GM18861 (cell line): ENCODE results near the gene MC2R.
"Not testable (repeated sequence)": the region's sequence is repeated elsewhere in the genome, so short reads cannot be mapped to it uniquely, and the experiment has no call there.

Experiments used
- ATAC-seq: cut with Tn5 transposase; IDR thresholded peaks from one replicate; pipeline ENCODE4 v1.9.1; 2021; ENCODE audit not compliant: unreplicated experiment

MC2R gene

DNA sequence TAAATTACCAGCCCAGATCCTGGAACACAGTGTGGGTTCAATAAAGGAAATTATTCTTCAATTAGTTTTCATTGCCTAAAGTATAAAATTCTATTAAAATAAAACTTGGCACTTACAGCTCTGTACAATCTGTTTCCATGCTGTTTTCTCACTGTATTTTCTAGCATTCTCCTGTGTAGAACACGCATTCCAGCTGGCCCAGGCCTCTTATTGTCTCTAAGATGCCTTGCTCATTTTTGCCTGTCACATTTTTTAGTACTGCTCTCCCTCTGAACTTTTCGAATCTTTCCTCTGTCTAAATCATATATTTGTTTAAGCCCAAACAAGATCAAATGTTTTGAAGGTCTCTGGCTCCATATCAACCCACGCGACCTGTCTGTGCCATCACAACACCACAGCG lies 20.8 kb downstream of the MC2R start:
- ATAC-seq = no peak

GRCh38 chr18:13893418-13893760 lies 21.9 kb downstream of the MC2R start:
- ATAC-seq = peak; percentile 97

DNA sequence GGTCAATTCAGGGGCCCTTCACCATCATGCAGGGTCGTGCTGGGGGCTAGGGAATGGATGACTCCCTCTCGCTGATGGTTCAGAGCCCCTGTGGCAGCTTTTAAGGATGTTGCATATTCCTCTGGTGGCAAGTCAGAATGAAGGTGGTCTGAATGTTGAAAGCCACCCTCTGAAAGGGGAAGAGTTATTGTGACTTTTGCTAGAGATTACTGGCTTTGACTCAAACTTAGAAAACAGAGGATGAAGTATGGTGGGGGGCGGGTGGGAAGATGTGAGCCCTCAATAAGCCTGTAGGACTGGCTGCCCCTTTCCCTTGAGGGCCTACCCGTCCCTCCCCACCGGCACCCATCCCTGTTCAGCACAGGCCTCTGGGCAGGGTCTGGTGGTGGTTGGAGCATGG lies 23.2 kb downstream of the MC2R start:
- no peak for ATAC-seq

GRCh38 chr18:13890761-13891361 lies 24.5 kb downstream of the MC2R start:
- no peak for ATAC-seq

DNA sequence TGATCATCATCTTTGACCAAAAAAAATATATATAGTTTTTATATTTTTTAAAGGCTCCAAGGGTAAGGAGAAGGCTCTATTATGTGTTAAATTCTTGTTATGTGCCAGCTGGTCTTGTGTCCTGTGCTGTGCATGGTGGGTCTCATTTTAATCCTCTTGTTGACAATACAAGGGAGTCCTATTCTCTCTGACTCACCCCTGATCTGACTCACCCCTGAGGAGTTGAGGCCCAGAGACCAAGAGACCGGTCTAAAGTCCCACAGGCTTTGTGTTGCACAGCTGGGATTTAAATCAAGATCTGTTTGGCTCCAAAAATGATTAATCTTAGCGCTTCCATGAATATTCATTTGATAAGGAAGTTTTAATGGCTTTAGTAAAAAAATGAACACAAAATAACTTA lies 25.7 kb downstream of the MC2R start:
- no peak for ATAC-seq

DNA sequence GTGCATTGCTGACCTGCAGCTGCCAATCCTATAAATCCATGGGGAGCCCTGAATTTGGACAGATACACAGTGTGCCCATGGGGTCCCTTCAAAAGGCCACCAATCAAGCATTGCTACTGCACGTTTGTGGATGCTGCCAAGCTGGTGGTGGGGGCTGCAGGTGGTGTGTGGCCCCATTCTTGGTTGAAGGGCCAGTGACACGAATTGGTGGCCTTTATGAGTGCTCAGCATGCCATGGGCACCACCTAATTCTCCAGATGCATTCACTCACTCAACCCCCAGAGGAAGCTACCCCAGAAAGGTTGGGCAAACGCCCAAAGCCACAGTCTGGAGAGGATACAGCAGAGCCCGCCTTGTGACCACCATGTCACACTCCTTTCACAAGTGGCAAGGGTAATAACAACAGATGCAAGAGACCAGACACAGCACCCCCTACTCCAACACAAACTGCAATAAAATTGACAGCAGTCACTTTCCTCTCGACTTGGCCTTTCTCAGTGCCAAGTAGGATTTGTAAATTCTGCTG lies 27.1 kb downstream of the MC2R start:
- ATAC-seq = no peak

DNA sequence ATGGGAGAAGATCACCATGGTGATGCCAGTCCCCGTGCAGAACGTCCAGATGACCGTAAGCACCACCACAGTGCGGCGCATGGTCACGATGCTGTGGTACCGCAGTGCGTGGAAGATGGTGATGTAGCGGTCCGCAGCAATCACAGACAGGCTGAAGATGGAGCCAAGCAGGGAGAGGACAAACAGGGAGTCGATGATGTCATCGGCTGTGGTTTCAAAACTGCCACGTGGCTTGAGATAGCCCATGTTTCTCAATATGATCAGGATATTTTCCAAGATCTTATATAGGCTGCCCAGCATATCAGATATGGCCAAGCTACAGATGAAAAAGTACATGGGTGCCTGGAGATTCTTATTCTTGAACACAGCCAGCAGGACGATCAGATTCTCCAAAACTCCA lies 30.3 kb downstream of the MC2R start:
- ATAC-seq = no peak

DNA sequence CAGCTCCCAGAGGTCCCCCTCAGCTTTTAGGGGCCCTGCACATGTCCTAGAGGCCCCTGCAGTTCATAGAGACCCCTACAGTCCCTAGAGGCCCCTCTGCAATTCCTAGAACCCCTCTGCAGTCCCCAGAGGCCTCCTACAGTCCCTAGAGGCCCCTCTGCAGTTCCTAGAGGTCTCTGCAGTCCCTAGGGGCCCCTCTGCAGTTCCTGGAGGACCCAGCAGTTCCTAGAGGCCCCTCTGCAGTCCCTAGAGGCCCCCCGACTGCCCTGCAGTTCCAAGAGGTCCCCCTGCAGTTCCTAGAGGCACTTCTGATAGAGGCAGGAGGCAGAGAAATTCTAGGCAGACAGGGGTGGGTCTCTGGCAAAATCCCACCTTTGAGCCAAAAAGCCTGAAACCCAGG lies 35.4 kb downstream of the MC2R start:
- ATAC-seq = no peak

DNA sequence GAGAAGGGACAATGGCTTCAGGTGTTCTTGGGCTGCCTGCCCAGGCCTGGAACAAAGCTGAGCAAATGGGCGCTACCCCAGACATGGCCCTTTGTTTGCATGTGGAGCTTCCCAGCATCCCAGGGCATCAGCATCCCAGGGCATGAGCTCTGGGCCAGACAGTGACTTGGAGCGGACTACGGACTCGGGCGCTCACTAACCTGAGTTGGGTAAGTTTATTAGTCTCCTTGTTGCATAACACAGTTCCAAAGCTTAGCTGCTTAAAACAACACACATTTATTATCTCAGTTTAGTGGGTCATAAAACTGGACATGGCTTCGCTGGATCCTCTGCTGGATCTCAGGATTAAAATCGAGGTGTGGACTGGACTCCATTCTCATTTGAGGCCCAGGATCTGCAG lies 35.8 kb downstream of the MC2R start:
- ATAC-seq = no peak

DNA sequence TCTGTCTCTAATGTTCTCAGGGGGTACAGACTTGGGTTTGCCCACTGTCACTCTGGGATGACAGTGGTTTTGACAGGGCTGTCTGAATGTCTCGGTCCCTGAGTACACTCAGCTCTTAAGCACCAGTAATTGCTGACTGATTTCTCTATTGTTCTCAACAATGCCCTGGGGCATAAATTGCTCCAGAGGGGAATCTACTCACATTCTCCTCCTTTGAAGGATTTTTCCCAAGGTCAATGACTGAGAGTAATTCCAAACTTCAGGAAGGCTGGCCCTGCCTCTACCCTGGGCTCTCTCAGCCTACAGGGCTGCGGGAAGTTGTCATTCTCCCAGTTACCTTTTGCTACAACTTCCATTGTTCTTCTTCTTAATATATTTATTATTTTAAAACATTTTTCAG lies 36.5 kb downstream of the MC2R start:
- no peak for ATAC-seq

- ATAC-seq = no peak
Measured at GRCh38 chr18:13877157-13877556, 38.2 kb downstream of the MC2R start.

DNA sequence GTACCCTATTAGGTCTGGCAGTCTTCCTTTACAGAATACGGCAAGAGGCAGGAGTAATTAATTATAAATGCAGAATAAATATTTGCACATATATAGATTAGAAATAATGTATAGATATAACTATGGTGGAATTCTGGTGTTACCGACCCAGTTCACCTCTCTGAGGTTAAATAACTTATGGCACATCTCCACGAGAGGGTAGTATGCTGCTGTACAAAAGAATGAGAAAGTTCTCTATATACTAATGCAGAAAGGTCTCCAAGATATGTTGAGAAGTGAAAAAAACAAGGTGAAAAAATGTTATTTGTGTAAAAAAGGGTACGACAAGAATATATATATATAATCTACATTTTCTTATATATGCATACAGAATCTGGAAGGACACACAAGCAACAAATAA lies 40.8 kb downstream of the MC2R start:
- ATAC-seq = no peak

- ATAC-seq = no peak
Measured at GRCh38 chr18:13872932-13873331, 42.4 kb downstream of the MC2R start.

DNA sequence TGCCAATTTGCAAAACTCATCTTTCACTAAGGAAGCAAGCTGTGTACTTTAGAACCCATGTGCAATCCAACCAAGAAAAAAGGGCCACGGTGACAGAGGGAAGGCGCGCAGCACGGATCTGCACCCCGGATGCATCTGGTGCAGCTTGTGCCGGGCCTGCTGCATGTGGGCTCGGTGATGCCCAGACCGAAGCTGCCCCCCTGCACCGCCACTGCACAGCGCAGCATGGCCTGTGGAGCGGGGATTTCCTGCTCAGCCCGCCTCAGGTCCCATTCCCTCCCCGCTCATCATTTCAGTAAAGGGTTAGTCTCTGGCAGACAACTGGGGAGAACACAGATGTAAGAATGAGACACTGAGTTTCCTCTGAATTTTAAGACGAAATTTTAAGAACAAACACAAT lies 43.0 kb downstream of the MC2R start:
- ATAC-seq = no peak

DNA sequence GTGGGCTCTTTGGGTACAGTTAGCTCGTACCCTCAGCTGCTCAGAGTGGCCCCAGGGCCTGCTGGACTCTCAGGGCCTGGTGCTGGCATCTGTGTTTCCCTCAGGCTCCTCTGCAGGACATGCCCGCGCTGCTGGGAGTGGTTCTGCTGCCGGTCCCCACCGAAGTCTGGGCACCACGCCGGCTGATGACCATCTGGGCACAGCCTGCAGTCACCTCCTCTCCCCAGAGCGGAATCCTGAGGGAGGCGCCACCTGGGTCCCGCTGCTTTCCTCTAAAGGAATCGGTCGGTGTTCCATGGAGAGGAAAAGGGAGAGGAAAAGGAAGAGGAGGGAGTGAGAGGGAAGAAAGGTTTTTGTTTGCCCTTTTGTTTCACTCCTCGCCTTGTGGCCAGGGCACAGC lies 43.6 kb downstream of the MC2R start:
- ATAC-seq = no peak

DNA sequence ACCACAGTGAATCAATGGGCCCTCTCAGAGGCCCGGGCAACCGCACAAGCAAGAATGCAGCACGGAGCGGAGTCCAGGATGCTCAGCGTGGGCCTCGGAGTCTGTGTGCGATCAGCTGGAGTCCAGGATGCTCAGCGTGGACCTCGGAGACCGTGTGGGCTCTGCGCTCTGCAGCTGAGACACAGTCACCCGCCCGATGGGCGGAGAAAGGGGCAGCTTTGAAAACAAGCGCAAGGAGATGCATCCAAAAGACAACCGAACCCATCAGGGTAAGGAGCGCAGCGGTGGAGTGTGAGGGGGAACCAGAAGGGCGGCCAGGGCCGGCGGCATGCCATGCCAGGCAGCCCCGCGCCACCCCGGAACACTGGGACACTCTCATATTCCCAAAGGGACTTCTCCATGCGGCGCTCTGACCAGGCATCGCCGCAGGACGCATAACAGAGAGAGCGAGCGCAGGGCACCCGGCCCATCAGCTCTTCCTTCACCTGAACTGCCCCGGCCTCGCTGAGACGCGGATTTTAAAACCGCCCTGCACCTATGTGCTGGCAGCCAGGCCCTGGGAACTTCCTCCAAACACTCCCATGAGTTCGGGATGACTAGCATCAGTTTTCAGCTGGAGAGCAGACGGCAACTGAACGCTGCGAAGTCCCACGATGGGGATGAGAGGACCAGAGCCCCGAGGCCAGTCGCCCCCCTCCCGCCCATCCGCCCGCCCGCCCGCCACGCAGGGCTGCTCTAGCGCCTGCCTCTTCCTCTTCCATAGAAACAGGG lies 46.6 kb downstream of the MC2R start:
- ATAC-seq = no peak

DNA sequence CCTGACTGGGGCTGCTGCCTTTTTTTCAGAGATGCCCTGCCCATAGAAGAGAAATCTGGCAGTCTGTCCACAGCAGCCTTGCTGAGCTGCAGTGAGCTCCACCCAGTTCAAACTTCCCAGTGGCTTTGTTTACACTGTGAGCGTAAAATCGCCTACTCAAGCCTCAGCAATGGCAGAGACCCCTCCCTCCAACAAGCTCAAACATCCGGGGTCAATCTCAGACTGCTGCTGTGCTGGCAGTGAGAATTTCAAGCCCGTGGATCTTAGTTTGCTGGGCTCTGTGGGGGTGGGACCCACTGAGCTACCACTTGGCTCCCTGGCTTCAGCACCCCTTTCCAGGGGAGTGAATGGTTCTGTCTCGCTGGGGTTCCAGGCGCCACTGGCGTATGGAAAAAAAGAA lies 52.4 kb downstream of the MC2R start:
- ATAC-seq = not testable (repeated sequence)

GRCh38 chr18:13849791-13850190 lies 65.5 kb downstream of the MC2R start:
- ATAC-seq = no peak

DNA sequence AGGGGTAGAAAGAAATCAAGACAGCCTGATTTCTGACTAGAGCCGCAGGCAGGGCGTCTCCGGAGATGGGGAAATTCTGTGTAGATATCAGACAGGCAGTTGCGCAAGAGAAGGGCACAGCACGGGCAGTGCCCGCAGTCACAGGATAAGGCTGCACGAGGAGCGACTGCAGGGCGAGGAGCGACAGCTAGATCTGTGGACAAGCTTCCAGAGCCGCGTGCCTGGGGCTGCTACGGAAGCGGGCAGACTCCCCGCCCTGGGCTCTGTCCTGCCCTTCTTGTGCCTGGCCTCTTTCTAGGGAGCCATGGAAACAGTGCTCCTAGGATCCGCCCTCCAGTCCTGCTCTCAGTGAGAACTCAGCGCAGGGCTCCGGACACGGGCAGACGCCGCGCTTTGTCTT lies 78.8 kb downstream of the MC2R start:
- ATAC-seq = no peak

DNA sequence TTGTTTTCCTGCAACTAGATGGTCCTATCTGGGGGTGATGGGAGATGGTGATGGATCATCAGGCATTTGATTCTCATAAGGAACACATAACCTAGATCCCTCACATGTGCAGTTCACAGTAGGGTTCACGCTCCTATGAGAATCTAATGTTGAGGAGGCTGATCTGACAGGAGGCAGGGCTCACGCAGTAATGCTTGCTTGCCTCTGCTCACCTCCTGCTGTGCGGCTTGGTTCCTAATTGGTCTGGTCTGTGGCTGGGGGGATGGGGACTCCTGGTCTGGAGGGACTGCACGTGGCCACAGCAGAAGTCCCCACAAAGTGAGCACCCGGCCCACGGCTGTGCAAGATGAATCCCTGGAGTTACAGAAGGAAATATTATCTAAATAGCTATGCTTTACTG lies 80.1 kb downstream of the MC2R start:
- no peak for ATAC-seq

GRCh38 chr18:13834496-13835015 lies 80.8 kb downstream of the MC2R start:
- ATAC-seq = no peak
